ENCODE measurements around the gene GLOD4. TPM values are rescaled to one million over a fixed set of nuclear protein-coding genes. Genes with fewer than 3 reads are reported as not detected.

GLOD4 gene
- total and polyA plus RNA-seq, 2 of the 4 experiments (the other 2 are of a cell fraction) = 26.3 to 36.7 TPM

Other genes with a start within 250 kb of the GLOD4 start
- gene VPS53, start 67.4 kb downstream of the GLOD4 start, total RNA-seq (2012; rRNA removed) = 31.0 and 32.8 TPM in 2 replicates
- gene VPS53, start 67.4 kb downstream of the GLOD4 start, polyA plus RNA-seq (2012; rRNA removed) = 19.3 and 23.4 TPM in 2 replicates
- 14.4 and 15.2 TPM in 2 replicates for gene TLCD3A, start 49.7 kb downstream of the GLOD4 start, total RNA-seq (2012; rRNA removed)
- 33.3 and 35.0 TPM in 2 replicates for gene TLCD3A, start 49.7 kb downstream of the GLOD4 start, polyA plus RNA-seq (2012; rRNA removed)
- gene GEMIN4, start 30.0 kb downstream of the GLOD4 start, total RNA-seq (2012; rRNA removed) = 13.9 and 16.5 TPM in 2 replicates
- gene GEMIN4, start 30.0 kb downstream of the GLOD4 start, polyA plus RNA-seq (2012; rRNA removed) = 18.3 and 20.4 TPM in 2 replicates
- 15.2 and 16.1 TPM in 2 replicates for gene MRM3, start 73 bp upstream of the GLOD4 start, total RNA-seq (2012; rRNA removed)
- gene MRM3, start 73 bp upstream of the GLOD4 start, polyA plus RNA-seq (2012; rRNA removed) = 8.9 and 9.0 TPM in 2 replicates
- gene NXN, start 197.5 kb upstream of the GLOD4 start, total RNA-seq (2012; rRNA removed) = 52.5 and 52.8 TPM in 2 replicates
- gene NXN, start 197.5 kb upstream of the GLOD4 start, polyA plus RNA-seq (2012; rRNA removed) = 116 and 120 TPM in 2 replicates
- gene TIMM22, start 214.8 kb upstream of the GLOD4 start, total RNA-seq (2012; rRNA removed) = 12.7 and 14.4 TPM in 2 replicates
- gene TIMM22, start 214.8 kb upstream of the GLOD4 start, polyA plus RNA-seq (2012; rRNA removed) = 12.7 and 12.9 TPM in 2 replicates

Measured in IMR-90 (cell line).